Central memory CD8-positive, alpha-beta T cell (primary cell): ENCODE data around the gene ANKRD23.
A peak's percentile ranks its signal among the peaks of the same experiment; 100 is the strongest.

Source experiments
- ATAC-seq: fragments of 150-1000 bp; cut with Tn5 transposase; replicated peaks from 2 replicates; pipeline ENCODE4 v1.10.0; 2022; ENCODE audit warnings: mild to moderate bottlenecking, moderate FRiP score, moderate number of reproducible peaks; ENCODE audit not compliant: poor library complexity, severe bottlenecking; ENCODE audit errors: extremely low read depth
- DNase-seq, 2 donors: peaks; one replicate each; pipeline ENCODE4 v3.0.0; 2021; ENCODE audit warnings: low spot score in 2 of 2
- H3K27ac Mint-ChIP-seq: one replicate; pipeline ENCODE4 v1.8.0; 2022; ENCODE audit warnings: low read depth, mild to moderate bottlenecking, moderate library complexity, mixed read lengths
- H3K27me3 Mint-ChIP-seq: one replicate; pipeline ENCODE4 v1.8.0; 2022; ENCODE audit warnings: mixed read lengths
- H3K36me3 Mint-ChIP-seq: one replicate; pipeline ENCODE4 v1.8.0; 2022; ENCODE audit warnings: mild to moderate bottlenecking, moderate library complexity, mixed read lengths; ENCODE audit not compliant: insufficient read depth
- H3K4me1 Mint-ChIP-seq: one replicate; pipeline ENCODE4 v1.8.0; 2022; ENCODE audit warnings: mixed read lengths
- H3K4me3 Mint-ChIP-seq: one replicate; pipeline ENCODE4 v1.8.0; 2022; ENCODE audit warnings: mild to moderate bottlenecking, moderate library complexity, mixed read lengths
- H3K9me3 Mint-ChIP-seq: one replicate; pipeline ENCODE4 v1.8.0; 2022; ENCODE audit warnings: mixed read lengths

The ANKRD23 gene

DNA sequence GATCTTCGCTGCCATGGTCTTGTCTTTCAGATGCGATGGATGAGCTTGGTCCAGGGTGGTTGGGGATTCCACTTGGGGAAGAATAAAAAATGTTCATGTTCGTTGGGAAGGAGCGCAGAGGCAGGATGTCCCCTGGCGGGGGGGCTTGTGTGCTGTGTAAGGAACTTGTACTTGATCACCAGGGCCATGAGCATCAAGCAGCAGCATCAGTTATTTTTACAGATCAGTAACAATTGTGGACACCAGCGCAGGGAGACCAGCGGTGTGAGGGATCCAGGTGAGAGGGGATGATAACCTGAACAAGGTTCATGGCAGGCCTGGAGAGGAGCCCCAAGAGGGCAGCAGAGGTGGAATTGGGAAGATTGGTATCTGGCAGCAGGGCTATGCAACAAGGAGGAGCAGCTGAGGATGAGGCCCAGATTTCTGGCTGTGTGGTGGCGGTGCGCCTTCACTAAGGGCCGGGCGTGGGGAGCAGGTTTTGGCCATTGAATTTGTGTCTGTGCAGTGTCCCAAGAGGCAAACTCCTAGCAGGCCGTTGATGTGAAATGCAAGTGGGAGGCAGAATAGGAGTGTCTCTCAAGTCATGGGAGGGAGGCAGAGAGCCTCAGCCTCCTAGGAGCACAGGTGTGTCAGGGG lies 23.8 kb downstream of the ANKRD23 start:
- Mint-ChIP-seq H3K4me1 (peaks cover 44% of the 10 kb centered on the region), H3K27ac (peak overlapping the region; percentile 91), H3K4me3 (peak overlapping the region; percentile 83), H3K36me3 (peaks cover 22% of the 10 kb centered on the region), H3K27me3 (no peaks in the 10 kb centered on the region), H3K9me3 (no peaks in the 10 kb centered on the region)
- DNase-seq (no peak), ATAC-seq (no peak)

DNA sequence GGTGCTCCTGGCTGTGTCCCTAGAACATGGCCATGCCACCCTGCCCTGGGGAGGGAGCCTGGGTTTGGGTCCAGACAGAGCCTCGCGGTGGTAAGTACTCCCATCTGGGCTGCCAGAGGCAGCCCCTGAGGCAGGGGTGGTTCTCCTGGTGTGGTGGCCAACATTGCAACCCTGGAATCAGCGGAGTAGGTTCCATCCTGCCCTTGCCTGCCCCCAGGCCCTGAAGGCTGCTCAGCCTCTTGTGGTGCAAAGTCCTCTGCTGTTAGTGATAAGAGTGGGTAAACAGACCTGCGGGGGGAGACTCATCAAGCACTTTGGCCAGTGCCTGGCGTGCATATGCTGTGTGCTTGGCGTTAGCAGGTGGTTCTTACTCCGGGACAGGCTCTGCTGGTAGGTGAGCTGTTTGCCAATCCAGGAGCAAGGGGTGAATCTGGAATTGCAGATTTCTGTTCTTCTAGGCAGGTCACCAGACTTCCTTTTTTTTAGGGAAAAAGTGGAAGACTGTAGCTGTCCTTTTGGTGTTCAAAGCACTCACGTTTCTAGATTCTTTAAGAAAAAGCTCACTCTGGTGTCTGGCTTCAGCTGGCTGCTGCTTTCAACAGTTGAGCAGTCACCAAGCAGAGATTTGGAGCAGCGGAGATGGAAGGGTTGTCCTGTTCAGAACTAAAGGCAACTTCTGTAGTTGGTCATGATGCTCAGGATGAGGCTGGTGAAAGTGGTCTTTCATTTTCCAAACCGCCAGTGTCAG lies 24.5 kb downstream of the ANKRD23 start:
- ATAC-seq (no peak), DNase-seq (no peak)
- peak overlapping the region; percentile 83 for H3K4me3 Mint-ChIP-seq
- peaks cover 20% of the 10 kb centered on the region for H3K36me3 Mint-ChIP-seq
- peak overlapping the region; percentile 91 for H3K27ac Mint-ChIP-seq
- H3K9me3 Mint-ChIP-seq = no peaks in the 10 kb centered on the region
- peaks cover 44% of the 10 kb centered on the region for H3K4me1 Mint-ChIP-seq
- no peaks in the 10 kb centered on the region for H3K27me3 Mint-ChIP-seq

DNA sequence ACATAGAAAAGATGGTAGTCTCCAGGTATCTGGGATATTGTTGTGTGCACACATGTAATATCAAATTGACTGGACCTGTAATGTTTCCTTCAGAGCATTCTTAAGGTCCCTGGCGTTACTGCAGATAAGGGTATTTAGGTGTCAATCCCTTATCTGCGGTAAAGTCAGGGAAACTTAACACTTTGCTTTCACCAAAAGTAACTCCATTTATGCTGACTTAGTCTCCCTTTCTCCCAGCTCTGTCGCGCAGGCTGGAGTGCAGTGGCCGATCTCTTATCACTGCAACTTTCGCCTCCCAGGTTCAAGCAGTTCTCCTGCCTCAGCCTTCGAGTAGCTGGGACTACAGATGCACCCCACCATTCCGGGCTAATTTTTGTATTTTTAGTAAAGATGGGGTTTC lies 25.9 kb downstream of the ANKRD23 start:
- Mint-ChIP-seq H3K27me3 (no peaks in the 10 kb centered on the region), H3K9me3 (no peaks in the 10 kb centered on the region), H3K36me3 (peaks cover 15% of the 10 kb centered on the region), H3K4me3 (peak overlapping the region; percentile 83), H3K27ac (peak overlapping the region; percentile 82), H3K4me1 (peaks cover 48% of the 10 kb centered on the region)
- no peak for ATAC-seq
- DNase-seq = no peak

DNA sequence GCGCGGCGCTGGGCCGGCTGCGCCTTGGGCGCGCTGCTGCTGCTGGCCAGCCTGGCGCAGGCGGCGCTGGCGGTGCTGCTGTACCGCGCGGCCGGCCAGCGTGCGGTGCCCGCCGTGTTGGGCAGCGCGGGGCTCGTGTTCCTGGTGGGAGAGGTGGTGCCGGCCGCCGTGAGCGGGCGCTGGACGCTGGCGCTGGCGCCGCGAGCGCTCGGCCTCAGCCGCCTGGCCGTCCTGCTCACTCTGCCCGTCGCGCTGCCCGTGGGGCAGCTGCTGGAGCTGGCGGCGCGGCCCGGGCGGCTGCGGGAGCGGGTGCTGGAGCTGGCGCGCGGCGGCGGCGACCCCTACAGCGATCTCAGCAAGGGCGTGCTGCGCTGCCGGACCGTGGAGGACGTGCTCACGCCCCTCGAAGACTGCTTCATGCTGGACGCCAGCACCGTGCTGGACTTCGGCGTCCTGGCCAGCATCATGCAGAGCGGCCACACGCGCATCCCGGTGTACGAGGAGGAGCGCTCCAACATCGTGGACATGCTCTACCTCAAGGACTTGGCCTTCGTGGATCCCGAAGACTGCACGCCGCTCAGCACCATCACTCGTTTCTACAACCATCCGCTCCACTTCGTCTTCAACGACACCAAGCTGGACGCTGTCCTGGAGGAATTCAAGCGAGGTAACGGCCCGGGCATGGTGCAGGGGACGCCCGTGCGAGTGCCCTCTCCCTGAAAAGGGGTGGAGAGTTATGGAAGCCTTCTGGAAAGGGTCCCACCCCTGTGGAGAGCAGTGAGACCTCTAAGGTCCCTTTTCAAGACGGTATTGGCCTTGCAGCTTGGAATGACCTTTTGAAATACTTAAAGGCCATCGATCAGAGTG lies 26.8 kb downstream of the ANKRD23 start:
- peak overlapping the region; percentile 82 for H3K27ac Mint-ChIP-seq
- DNase-seq (no peak), ATAC-seq (no peak)
- peaks cover 14% of the 10 kb centered on the region for H3K36me3 Mint-ChIP-seq
- H3K4me1 Mint-ChIP-seq = peaks cover 56% of the 10 kb centered on the region
- H3K9me3 Mint-ChIP-seq = no peaks in the 10 kb centered on the region
- H3K27me3 Mint-ChIP-seq = no peaks in the 10 kb centered on the region
- peak overlapping the region; percentile 83 for H3K4me3 Mint-ChIP-seq

DNA sequence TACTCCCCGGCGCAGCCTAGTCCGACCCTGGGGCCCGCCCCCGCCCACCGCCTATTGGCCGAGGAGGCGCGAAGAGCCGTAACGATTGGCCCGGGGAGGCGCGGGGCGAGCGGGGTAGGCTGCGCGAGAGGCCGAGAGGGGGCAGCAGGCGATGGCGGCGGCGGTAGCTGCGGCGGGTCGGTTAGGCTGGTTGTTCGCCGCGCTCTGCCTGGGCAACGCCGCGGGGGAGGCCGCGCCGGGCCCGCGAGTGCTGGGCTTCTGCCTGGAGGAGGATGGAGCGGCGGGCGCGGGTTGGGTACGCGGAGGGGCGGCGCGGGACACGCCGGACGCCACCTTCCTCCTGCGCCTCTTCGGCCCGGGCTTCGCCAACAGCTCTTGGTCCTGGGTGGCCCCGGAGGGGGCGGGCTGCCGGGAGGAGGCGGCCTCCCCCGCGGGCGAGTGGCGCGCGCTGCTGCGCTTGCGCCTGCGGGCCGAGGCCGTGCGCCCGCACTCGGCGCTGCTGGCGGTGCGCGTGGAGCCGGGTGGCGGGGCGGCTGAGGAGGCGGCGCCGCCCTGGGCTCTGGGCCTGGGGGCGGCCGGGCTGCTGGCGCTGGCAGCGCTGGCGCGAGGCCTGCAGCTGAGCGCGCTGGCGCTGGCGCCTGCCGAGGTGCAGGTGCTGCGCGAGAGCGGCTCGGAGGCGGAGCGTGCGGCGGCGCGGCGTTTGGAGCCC lies 27.5 kb downstream of the ANKRD23 start, which contains the start of gene CNNM3:
Gene CNNM3 (plus strand): TSS at position 142 of the 709 bp plus-strand sequence. CDS start 10 bp downstream, at position 152.
- peak; percentile 90 for ATAC-seq
- H3K36me3 Mint-ChIP-seq = peaks cover 14% of the 10 kb centered on the region
- H3K4me3 Mint-ChIP-seq = peak within 1 kb of the TSS; percentile 83
- peaks cover 60% of the 10 kb centered on the region for H3K4me1 Mint-ChIP-seq
- no peaks in the 10 kb centered on the region for H3K9me3 Mint-ChIP-seq
- H3K27ac Mint-ChIP-seq = peak within 1 kb of the TSS; percentile 82
- H3K27me3 Mint-ChIP-seq = no peaks in the 10 kb centered on the region
- peak; percentile 91 to 92 for DNase-seq

DNA sequence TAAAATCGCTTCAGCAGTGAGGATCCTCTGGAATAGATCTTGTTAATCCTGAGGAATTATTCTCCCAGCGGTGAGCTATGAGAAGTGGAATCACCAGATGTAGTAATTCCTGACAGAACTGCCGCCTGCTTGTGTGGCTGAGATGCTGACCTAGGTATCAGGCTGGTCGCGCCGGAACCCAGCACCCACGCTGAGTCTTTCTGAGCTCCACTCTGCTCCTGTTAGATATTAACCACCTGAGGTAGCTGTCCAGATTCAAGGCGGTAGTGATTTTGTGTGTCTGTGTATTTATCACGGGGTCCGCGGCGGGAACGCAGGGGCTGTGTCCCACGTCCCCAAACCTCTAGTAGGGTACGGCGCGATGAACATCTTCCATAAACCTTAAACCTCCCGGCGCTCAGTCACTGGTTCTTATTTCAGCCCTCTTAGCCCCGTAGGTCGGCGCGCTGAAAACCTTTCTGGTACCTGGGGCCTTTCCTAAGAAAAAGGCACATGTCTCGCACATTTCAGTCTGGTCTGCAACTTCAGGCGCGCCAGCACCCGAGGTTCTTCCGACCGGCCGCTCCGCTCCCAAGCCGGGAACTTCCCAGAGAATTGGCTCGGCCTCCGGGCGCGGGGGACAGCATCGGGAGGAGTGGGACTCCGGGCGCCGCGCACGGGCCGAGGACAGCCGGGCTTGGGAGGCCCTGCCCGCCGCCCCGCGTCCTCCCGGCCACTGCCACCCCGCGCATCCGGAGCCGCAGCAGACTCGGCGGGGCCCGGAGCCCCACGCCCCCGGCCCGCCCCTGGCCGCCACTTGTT lies 28.3 kb downstream of the ANKRD23 start:
- peaks cover 14% of the 10 kb centered on the region for H3K36me3 Mint-ChIP-seq
- no peaks in the 10 kb centered on the region for H3K9me3 Mint-ChIP-seq
- peak; percentile 22 for ATAC-seq
- peak overlapping the region; percentile 83 for H3K4me3 Mint-ChIP-seq
- H3K27ac Mint-ChIP-seq = peak overlapping the region; percentile 82
- no peak for DNase-seq
- peaks cover 58% of the 10 kb centered on the region for H3K4me1 Mint-ChIP-seq
- H3K27me3 Mint-ChIP-seq = no peaks in the 10 kb centered on the region

DNA sequence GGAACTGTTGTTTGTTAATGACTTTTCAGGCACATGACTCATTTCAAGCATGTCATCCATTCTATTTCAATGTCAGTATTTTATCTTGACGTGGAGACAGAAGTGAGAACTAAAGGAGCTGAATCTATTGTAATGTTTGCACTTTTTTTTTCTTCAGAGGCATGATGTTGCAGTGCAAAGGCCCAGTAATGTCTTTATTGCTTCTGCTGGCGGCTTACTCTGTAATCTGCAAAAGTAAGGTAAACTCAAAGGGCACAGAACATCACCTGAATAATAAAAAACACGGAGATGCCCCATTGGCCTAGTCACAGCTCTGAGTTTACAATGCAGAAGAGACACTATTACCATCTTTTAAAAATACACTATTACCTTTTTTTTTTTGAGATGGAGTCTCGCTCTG lies 30.2 kb downstream of the ANKRD23 start:
- H3K4me1 Mint-ChIP-seq = peaks cover 45% of the 10 kb centered on the region
- H3K27me3 Mint-ChIP-seq = no peaks in the 10 kb centered on the region
- no peak for DNase-seq
- H3K4me3 Mint-ChIP-seq = no peak overlapping the region
- no peak overlapping the region for H3K27ac Mint-ChIP-seq
- H3K9me3 Mint-ChIP-seq = no peaks in the 10 kb centered on the region
- ATAC-seq = no peak
- H3K36me3 Mint-ChIP-seq = peaks cover 18% of the 10 kb centered on the region

DNA sequence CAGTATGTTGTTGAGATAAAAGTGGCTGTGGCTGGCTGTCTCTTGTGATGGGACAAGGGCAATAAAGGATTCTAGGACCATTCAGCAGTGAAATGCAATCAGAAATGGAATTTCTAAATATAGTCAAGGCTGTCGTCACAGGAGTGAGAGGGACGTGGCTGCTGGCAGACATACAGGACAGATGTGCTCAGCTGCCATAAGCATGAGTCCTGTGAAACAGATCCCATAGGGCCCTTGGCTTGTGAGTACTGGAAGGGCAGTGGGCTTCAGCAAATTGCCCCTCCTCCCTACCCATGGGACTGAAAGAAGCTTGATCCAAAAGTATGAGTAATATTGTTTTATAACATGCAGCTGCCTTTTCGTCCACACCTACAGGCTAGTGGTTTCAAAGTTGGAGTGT lies 31.9 kb downstream of the ANKRD23 start:
- ATAC-seq = no peak
- Mint-ChIP-seq H3K27ac (no peak overlapping the region), H3K27me3 (no peaks in the 10 kb centered on the region), H3K4me3 (no peak overlapping the region), H3K4me1 (peaks cover 36% of the 10 kb centered on the region), H3K36me3 (peaks cover 23% of the 10 kb centered on the region), H3K9me3 (no peaks in the 10 kb centered on the region)
- DNase-seq = no peak

DNA sequence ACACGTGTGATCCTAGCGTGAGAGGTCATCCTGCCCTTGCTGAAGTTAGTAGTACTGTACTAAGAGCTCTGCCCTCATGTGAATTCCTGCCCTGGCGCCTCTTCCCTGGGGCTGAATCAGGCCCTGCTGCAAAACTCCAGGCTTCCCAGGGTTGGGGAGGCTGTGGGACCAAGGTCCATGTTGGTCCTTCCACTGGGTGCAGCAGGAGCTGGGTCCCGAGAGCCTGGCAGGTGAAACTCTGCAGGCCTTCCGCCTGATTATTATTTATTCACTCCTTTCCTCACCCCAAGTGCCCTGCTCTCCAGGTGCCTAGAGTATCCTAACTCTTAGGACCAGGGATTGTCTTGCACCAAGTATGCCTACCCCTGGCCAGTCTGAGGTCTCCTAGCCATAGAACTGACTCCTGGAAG lies 33.0 kb downstream of the ANKRD23 start:
- no peaks in the 10 kb centered on the region for H3K27me3 Mint-ChIP-seq
- peaks cover 44% of the 10 kb centered on the region for H3K4me1 Mint-ChIP-seq
- DNase-seq (no peak), ATAC-seq (no peak)
- H3K4me3 Mint-ChIP-seq = no peak overlapping the region
- H3K9me3 Mint-ChIP-seq = no peaks in the 10 kb centered on the region
- no peak overlapping the region for H3K27ac Mint-ChIP-seq
- H3K36me3 Mint-ChIP-seq = peaks cover 28% of the 10 kb centered on the region

DNA sequence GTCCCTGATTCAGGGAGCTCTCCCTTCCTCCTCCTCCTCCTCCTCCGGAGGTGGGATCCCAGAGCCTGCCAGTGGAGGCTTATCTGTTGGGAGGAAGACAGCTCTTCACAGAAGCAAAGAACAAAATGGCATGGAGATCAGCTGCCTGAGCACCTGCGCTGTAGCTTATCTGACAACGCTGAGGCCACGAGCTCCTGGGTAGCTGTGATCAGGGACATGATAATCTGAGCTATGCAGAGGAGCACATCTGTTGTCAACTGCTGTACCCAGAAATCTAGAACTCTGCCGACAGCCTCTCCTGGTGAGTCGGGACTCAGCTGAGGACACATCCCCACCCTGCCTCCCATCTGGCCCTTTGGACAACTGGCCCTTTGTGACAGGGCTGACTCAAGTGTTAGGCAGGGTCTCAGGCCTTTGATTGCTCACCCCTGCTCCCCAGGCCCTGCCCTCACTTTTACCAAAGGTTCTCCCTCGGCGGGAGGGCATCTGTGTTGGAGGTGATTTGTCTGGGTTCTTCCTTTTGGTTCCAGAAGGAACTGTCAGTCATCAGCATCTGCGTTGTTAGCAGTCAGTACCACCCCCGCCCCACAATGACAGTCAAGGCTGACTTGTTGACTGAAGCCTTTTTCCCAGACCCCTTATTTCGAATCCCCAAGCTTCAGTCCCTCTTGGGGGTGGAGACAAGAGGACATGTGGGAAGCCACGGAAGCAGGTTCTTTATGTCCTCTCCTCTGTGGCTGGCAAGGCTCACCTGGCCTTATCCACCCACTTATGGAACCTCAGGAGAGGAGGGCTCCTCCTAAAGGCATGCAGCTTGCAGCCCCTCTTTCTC lies 33.7 kb downstream of the ANKRD23 start:
- Mint-ChIP-seq H3K36me3 (peaks cover 22% of the 10 kb centered on the region), H3K4me3 (no peak overlapping the region), H3K27me3 (no peaks in the 10 kb centered on the region), H3K4me1 (peaks cover 44% of the 10 kb centered on the region), H3K27ac (no peak overlapping the region), H3K9me3 (no peaks in the 10 kb centered on the region)
- ATAC-seq = no peak
- DNase-seq = no peak
